Neutrophil (primary cell): ENCODE data around the gene DMBT1.

Source experiments
- H3K27ac ChIP-seq: fragments of 200-600 bp; sonication (generic); 2 replicates; pipeline ENCODE4 v1.5.1; 2016; ENCODE audit warnings: mild to moderate bottlenecking, moderate library complexity
- H3K27me3 ChIP-seq: fragments of 200-600 bp; sonication (generic); 2 replicates; pipeline ENCODE4 v1.6.0; 2016; ENCODE audit warnings: mild to moderate bottlenecking
- H3K36me3 ChIP-seq: fragments of 200-600 bp; sonication (generic); 2 replicates; pipeline ENCODE4 v1.5.1; 2017
- H3K4me1 ChIP-seq, 2 experiments: fragments of 200-600 bp in 1 of 2; sonication (generic) in 1 of 2; 1 replicate in 1 of 2; 2 replicates in 1 of 2; pipeline versions ENCODE4 v1.5.1 to v1.6.1; 2013 to 2016; ENCODE audit warnings: low read depth in 1 of 2, low read length in 1 of 2, mild to moderate bottlenecking in 1 of 2, moderate library complexity in 1 of 2; ENCODE audit not compliant: control insufficient read depth in 1 of 2, insufficient read depth in 1 of 2
- H3K4me3 ChIP-seq, 2 experiments: fragments of 200-600 bp in 1 of 2; sonication (generic) in 1 of 2; 1 replicate in 1 of 2; 2 replicates in 1 of 2; pipeline ENCODE4 v1.5.1; 2013 to 2016; ENCODE audit warnings: low read depth in 1 of 2, low read length in 1 of 2, mild to moderate bottlenecking in 1 of 2, moderate library complexity in 1 of 2
- H3K9me3 ChIP-seq: fragments of 200-600 bp; sonication (generic); 2 replicates; pipeline ENCODE4 v1.5.1; 2016
- TF ChIP-seq, protein P1 (sequence below): fragments of 200-600 bp; sonication (generic); IDR thresholded peaks from 2 replicates; pipeline ENCODE4 v1.5.1; 2016; ENCODE audit warnings: antibody characterized with exemption

DMBT1 gene

DNA sequence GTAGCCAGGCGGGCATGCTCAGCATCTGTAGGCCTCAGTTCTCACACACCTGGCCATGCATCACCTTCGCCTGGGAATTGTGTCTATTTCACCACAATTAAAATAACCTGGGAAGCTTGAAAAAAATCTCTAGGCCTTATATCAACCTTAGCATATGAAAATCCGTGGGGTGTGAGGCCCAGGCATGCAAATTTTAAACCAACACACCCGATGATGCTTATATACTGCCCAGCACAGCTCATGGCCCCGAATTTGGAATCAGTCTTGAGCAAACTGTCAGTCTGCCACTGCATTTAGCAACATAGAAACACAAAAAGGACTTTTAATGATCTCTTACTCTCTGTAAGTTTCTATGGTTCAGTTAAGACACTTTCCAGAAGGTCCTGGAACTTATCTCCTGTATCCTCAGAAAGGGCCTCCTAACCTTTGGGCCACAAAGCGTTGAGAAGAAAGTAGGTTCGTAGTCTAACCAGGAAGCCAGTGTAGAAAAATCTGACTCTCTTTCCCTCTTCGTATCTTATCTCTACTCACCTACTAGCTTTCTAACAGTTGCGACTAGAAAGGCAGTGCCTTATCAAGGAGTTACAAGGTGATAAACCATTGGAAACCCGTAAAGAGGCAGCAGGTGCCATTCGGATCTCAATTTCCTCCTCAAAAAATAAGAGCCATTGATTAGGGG lies 12.0 kb upstream of the DMBT1 start:
- Histone ChIP-seq H3K4me1 (peaks cover 0 to 16% of the 10 kb centered on the region in 2 experiments), H3K4me3 (no peak overlapping the region), H3K27me3 (no peaks in the 10 kb centered on the region), H3K27ac (no peak overlapping the region), H3K36me3 (no peaks in the 10 kb centered on the region), H3K9me3 (no peaks in the 10 kb centered on the region)
- TF ChIP-seq, protein P1, sequence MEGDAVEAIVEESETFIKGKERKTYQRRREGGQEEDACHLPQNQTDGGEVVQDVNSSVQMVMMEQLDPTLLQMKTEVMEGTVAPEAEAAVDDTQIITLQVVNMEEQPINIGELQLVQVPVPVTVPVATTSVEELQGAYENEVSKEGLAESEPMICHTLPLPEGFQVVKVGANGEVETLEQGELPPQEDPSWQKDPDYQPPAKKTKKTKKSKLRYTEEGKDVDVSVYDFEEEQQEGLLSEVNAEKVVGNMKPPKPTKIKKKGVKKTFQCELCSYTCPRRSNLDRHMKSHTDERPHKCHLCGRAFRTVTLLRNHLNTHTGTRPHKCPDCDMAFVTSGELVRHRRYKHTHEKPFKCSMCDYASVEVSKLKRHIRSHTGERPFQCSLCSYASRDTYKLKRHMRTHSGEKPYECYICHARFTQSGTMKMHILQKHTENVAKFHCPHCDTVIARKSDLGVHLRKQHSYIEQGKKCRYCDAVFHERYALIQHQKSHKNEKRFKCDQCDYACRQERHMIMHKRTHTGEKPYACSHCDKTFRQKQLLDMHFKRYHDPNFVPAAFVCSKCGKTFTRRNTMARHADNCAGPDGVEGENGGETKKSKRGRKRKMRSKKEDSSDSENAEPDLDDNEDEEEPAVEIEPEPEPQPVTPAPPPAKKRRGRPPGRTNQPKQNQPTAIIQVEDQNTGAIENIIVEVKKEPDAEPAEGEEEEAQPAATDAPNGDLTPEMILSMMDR: no peak

DNA sequence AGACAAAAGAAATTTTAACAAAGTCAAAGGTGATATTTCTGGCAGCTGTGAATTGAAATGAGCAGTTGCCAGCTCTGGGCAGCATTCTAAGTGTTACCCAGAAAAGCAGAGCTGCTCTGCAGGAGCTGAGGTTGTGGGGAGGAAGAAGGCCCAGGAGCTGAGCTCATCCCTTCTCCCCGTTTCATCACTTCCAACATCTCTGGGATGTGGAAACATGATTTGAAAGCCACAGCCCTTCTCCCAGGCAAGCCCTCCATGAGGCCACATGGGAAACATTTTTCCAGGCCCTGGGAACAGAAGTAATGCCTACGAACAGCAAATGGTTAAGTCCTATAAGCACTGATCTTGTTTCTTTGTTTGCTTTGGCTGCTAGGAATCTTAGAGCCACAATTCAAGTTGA lies 10.9 kb upstream of the DMBT1 start:
- no peak overlapping the region for H3K4me3 ChIP-seq
- no peaks in the 10 kb centered on the region for H3K9me3 ChIP-seq
- peaks cover 0 to 5% of the 10 kb centered on the region in 2 experiments for H3K4me1 ChIP-seq
- no peaks in the 10 kb centered on the region for H3K27me3 ChIP-seq
- TF ChIP-seq, protein P1: no peak
- H3K36me3 ChIP-seq: no peaks in the 10 kb centered on the region
- no peak overlapping the region for H3K27ac ChIP-seq

DNA sequence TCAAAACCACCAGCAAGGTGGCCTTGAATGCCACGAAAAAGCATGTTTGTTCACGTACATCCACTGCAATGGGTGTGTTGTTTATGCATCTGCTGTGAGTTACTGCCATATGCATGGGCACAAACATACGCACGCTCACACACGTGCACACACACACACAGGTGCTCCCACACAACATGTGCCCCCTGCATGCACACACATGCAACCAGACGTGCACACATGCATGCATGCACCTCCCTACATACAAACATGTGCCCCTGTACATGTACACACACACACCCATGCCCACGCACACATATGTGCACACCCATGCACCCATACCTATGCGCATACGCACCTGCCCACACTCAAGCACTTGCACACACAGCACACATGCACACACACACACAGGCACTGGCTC lies 10.1 kb upstream of the DMBT1 start:
- no peak overlapping the region for H3K4me3 ChIP-seq
- peaks cover 2% of the 10 kb centered on the region for H3K27me3 ChIP-seq
- no peaks in the 10 kb centered on the region for H3K4me1 ChIP-seq
- no peak overlapping the region for H3K27ac ChIP-seq
- no peaks in the 10 kb centered on the region for H3K9me3 ChIP-seq
- TF ChIP-seq, protein P1: no peak
- no peaks in the 10 kb centered on the region for H3K36me3 ChIP-seq

DNA sequence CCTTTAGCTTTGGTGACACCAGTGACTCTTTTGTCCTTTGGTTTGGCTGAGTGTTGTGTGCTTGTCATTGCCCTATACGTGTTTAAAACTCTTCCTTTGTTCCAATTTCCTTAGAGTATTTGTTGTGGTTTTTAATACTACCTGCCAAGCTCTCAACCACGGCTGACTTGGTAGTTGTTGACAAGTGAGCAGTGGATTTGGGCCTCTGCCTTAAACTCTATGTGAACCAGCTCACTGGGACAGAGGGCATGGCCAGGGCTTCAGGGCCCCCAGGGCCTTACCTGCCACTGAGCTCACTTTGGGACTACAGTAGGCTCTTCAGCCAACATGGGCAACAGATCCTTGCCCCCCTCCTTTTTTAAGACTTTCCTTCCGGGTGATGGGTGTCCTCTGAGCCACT lies 9.6 kb upstream of the DMBT1 start:
- peaks cover 3% of the 10 kb centered on the region for H3K27me3 ChIP-seq
- no peaks in the 10 kb centered on the region for H3K36me3 ChIP-seq
- H3K4me3 ChIP-seq: no peak overlapping the region
- H3K9me3 ChIP-seq: no peaks in the 10 kb centered on the region
- no peak overlapping the region for H3K27ac ChIP-seq
- TF ChIP-seq, protein P1: no peak
- no peaks in the 10 kb centered on the region for H3K4me1 ChIP-seq

DNA sequence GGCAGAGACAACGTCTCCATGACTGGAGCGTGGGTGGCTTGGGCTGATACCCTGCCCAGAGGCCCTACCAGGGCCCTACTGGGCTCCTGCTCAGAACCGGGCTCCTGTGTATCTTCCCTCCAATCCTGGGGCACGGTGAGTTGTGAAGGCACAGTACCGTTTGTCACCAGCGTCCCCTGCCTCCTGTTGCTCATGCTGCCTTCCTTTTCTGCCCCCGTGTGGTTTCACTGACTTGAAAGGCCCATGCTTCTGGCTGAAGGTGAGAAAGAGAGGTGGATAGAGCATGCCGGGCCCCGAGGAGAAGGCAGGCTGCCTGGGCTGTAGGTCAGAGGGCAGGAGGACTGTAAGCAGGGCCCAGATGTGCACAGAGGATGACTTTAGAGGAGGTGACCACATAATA lies 9.1 kb upstream of the DMBT1 start:
- H3K27ac ChIP-seq: no peak overlapping the region
- TF ChIP-seq, protein P1: no peak

More for the DNA sequence above, 9.1 kb upstream of the DMBT1 start:
- Histone ChIP-seq H3K4me1 (no peaks in the 10 kb centered on the region), H3K36me3 (no peaks in the 10 kb centered on the region), H3K9me3 (no peaks in the 10 kb centered on the region), H3K27me3 (peaks cover 5% of the 10 kb centered on the region), H3K4me3 (no peak overlapping the region)
